ENCODE results near the gene DYNC1H1.

- TF ChIP-seq CTCF (IDR thresholded peaks at IDR 0.05; ENCODE audit: low read depth, low read length, poor library complexity, severe bottlenecking) = no peak
- no peak for TF ChIP-seq EZH2phosphoT487 (IDR thresholded peaks at IDR 0.05; ENCODE audit: borderline replicate concordance, low read length)
These were observed 85.6 kb downstream of the DYNC1H1 start for GRCh38 chr14:102050026-102050405.
